WTC11 (cell line): Measurements from ENCODE around the gene GPHA2. TPM values are rescaled to one million over a fixed set of nuclear protein-coding genes. Genes with fewer than 3 reads are reported as not detected.

Experiments used
- ATAC-seq: fragments of 200-7000 bp; cut with Tn5 transposase; 2 replicates; pipeline ENCODE4 v1.10.0; 2021; ENCODE audit warnings: mild to moderate bottlenecking, moderate library complexity
- CTCF ChIA-PET: fragments of 300-600 bp; sonication (Branson Sonifier 250); formaldehyde crosslinking; loops from one replicate; lab custom pipeline; 2021; ENCODE audit warnings: antibody characterized with exemption; lab: Charles Lee
- POLR2A ChIA-PET: fragments of 350-600 bp; sonication (Branson Sonifier 250); formaldehyde crosslinking; loops from one replicate; lab custom pipeline; 2021; ENCODE audit warnings: antibody characterized with exemption; lab: Charles Lee
- DNase-seq: peaks from one replicate; pipeline ENCODE4 v3.0.0; 2021; ENCODE audit warnings: low spot score
- H3K27ac Mint-ChIP-seq: 2 replicates; pipeline ENCODE4 v1.8.0; 2021; ENCODE audit warnings: mixed read lengths
- H3K27me3 Mint-ChIP-seq: 2 replicates; pipeline ENCODE4 v1.8.0; 2021; ENCODE audit warnings: low read depth, mild to moderate bottlenecking, moderate library complexity, mixed read lengths
- H3K36me3 Mint-ChIP-seq: 2 replicates; pipeline ENCODE4 v1.8.0; 2021; ENCODE audit warnings: mixed read lengths
- H3K4me1 Mint-ChIP-seq: 2 replicates; pipeline ENCODE4 v1.8.0; 2022; ENCODE audit warnings: mixed read lengths
- H3K4me3 Mint-ChIP-seq: 2 replicates; pipeline ENCODE4 v1.8.0; 2021; ENCODE audit warnings: mild to moderate bottlenecking, moderate library complexity, mixed read lengths
- H3K9me3 Mint-ChIP-seq: 2 replicates; pipeline ENCODE4 v1.8.0; 2021; ENCODE audit warnings: mixed read lengths
- ATF3 ChIP-seq: sonication (generic); formaldehyde crosslinking; conservative IDR thresholded peaks from 2 replicates; pipeline ENCODE4 v1.8.1; 2022; ENCODE audit warnings: mild to moderate bottlenecking, missing genetic modification reagents
- CBFB ChIP-seq: sonication (generic); formaldehyde crosslinking; IDR thresholded peaks from 2 replicates; pipeline ENCODE4 v1.8.1; 2022; ENCODE audit warnings: mild to moderate bottlenecking, low read depth, missing genetic modification reagents
- CREM ChIP-seq: sonication (generic); formaldehyde crosslinking; IDR thresholded peaks from 2 replicates; pipeline ENCODE4 v1.8.1; 2022; ENCODE audit warnings: mild to moderate bottlenecking, missing genetic modification reagents, moderate library complexity
- GTF2I ChIP-seq: fragments of 250-450 bp; sonication (Bioruptor Pico); conservative IDR thresholded peaks from 2 replicates; pipeline ENCODE4 v1.4.0; 2021; ENCODE audit warnings: mild to moderate bottlenecking
- HMGA2 ChIP-seq: fragments of 250-450 bp; sonication (Bioruptor Pico); IDR thresholded peaks from 2 replicates; pipeline ENCODE4 v1.4.0; 2021; ENCODE audit warnings: mild to moderate bottlenecking, moderate library complexity
- JUN ChIP-seq: sonication (generic); formaldehyde crosslinking; IDR thresholded peaks from 2 replicates; pipeline ENCODE4 v1.8.0; 2023; ENCODE audit warnings: mild to moderate bottlenecking, missing genetic modification reagents
- NFATC4 ChIP-seq: fragments of 250-450 bp; sonication (Bioruptor Pico); IDR thresholded peaks from 2 replicates; pipeline ENCODE4 v1.9.0; 2021; ENCODE audit warnings: mild to moderate bottlenecking
- NFYB ChIP-seq: sonication (generic); formaldehyde crosslinking; conservative IDR thresholded peaks from 2 replicates; pipeline ENCODE4 v1.8.0; 2022; ENCODE audit warnings: low read depth, missing genetic modification reagents
- NR1H2 ChIP-seq: sonication (generic); formaldehyde crosslinking; IDR thresholded peaks from 2 replicates; pipeline ENCODE4 v1.9.0; 2021; ENCODE audit warnings: mild to moderate bottlenecking, moderate library complexity, missing genetic modification reagents
- PRDM15 ChIP-seq: sonication (generic); formaldehyde crosslinking; IDR thresholded peaks from 2 replicates; pipeline ENCODE4 v1.8.0; 2022; ENCODE audit warnings: missing genetic modification reagents
- RORB ChIP-seq: fragments of 250-450 bp; sonication (Bioruptor Pico); IDR thresholded peaks from 2 replicates; pipeline ENCODE4 v1.9.0; 2021; ENCODE audit warnings: mild to moderate bottlenecking
- SMAD4 ChIP-seq: sonication (generic); formaldehyde crosslinking; IDR thresholded peaks from 2 replicates; pipeline ENCODE4 v1.8.0; 2022; ENCODE audit warnings: mild to moderate bottlenecking, missing genetic modification reagents
- STAT6 ChIP-seq: sonication (generic); formaldehyde crosslinking; conservative IDR thresholded peaks from 2 replicates; pipeline ENCODE4 v1.8.1; 2023; ENCODE audit warnings: mild to moderate bottlenecking, low read depth, missing genetic modification reagents, moderate library complexity
- USF1 ChIP-seq: sonication (generic); formaldehyde crosslinking; IDR thresholded peaks from 2 replicates; pipeline ENCODE4 v1.8.0; 2022; ENCODE audit warnings: mild to moderate bottlenecking, missing genetic modification reagents
- ZNF416 ChIP-seq: fragments of 250-450 bp; sonication (Bioruptor Pico); IDR thresholded peaks from 2 replicates; pipeline ENCODE4 v1.9.0; 2021; ENCODE audit warnings: mild to moderate bottlenecking, inconsistent platforms
- total RNA-seq: library from RNA; stranded (reverse); gene quantifications from 3 replicates; pipeline ENCODE4 v1.2.3, GENCODE V29; 2021
- TF ChIP-seq, protein P1 (sequence below): fragments of 250-450 bp; sonication (Bioruptor Pico); conservative IDR thresholded peaks from 2 replicates; pipeline ENCODE4 v1.9.0; 2021; ENCODE audit warnings: mild to moderate bottlenecking
- TF ChIP-seq, protein P2 (sequence below): fragments of 250-450 bp; sonication (Bioruptor Pico); IDR thresholded peaks from 2 replicates; pipeline ENCODE4 v1.9.0; 2021; ENCODE audit warnings: mild to moderate bottlenecking
- TF ChIP-seq, protein P3 (sequence below): fragments of 200-600 bp; IDR thresholded peaks from 2 replicates; pipeline ENCODE4 v1.8.0; 2022; ENCODE audit warnings: antibody characterized with exemption

GPHA2 gene
- total RNA-seq, 1 experiment from 2014 or later = 1.6 TPM

DNA sequence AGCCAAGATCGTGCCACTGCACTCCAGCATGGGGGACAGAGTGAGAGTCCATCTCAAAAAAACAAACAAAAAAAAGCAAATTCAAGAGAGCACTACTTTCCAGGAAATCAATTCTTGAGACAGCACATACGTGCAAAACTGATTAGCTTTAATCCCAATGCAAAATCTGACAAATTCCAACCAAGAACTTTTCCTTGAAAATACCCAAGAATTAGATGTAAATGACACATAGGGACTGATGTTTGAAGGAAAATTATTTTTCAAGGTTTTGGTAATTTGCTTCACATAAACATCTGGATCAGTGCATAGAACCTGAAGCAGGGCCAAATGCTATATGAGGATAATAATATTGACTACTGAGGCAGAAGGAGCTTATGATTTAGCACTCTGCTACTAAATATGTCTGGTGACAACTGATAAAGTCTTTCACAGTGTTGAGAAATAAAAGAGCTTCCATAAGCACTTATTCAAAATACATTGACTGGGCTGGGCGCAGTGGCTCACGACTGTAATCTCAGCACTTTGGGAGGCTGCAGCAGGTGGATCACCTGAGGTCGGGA is 27.5 kb upstream of the GPHA2 start (continued):
- TF ChIP-seq PRDM15 (CRISPR knock-in tag) = no peak

DNA sequence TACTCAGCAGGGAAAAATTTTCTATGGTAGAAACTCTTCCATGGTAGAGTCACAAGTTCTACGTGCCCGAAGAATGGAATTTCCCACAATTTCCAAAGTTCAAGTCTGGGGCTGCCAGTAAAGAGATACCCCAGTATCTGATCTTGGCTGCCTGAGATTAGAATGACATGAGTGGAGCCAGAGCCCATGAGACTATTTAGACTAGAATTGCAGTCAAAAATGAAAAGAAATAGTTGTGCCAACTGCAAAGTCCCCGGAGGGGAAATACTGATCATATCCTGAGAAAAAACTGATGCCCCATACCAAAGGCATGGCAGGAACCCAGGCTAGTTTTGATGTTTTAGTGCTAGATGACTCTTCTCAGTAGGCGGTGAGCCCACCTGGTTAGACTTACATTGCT is 25.0 kb upstream of the GPHA2 start:
- Mint-ChIP-seq H3K9me3 (no peaks in the 10 kb centered on the region), H3K36me3 (no peaks in the 10 kb centered on the region), H3K27ac (no peak overlapping the region), H3K27me3 (peaks cover 7% of the 10 kb centered on the region; the same call in 1 of the 2 replicates), H3K4me3 (no peak overlapping the region), H3K4me1 (no peaks in the 10 kb centered on the region)
- no peak for DNase-seq
- POLR2A ChIA-PET = no interaction called here
- TF ChIP-seq GTF2I = no peak
- no peak for TF ChIP-seq CBFB (CRISPR knock-in tag)
- TF ChIP-seq, protein P1, sequence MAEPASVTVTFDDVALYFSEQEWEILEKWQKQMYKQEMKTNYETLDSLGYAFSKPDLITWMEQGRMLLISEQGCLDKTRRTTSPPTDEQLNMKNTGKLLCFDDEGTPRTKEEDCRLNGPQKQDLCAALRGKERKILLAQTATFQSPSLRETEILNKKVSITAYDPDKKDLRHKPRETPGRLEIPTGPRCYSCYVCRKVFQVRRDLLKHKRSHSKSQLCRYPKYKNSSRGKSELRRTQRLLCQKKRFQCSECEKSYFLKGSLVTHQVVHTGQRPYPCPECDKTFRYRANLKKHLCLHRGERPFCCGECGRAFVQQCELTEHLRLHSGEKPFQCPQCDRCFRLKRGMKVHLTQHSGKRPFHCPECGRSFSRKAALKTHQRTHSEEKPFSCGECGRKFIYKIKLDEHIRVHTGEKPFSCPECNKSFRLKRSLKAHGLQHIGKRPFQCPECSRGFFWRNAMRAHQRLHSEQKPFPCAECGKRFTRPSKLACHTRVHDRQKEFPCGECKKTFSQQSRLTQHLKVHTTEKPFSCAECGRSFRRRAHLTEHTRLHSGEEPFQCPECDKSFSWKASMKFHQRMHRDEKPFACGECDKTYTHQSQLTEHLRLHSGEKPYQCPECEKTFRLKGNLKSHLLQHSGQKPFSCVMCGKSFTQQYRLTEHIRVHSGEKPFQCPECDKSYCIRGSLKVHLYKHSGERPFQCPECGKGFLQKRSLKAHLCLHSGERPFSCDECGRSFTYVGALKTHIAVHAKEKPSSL (CRISPR knock-in tag) = no peak
- TF ChIP-seq ZNF416 (CRISPR knock-in tag) = no peak
- no peak for TF ChIP-seq NFATC4 (CRISPR knock-in tag)
- no peak for TF ChIP-seq STAT6
- no peak for ATAC-seq
- CTCF ChIA-PET = no interaction called here

GRCh38 chr11:64959498-64959897 is 23.8 kb upstream of the GPHA2 start:
- no peak for DNase-seq
- Mint-ChIP-seq H3K27me3 (peaks cover 10% of the 10 kb centered on the region; the same call in 1 of the 2 replicates), H3K4me3 (no peak overlapping the region), H3K36me3 (no peaks in the 10 kb centered on the region), H3K4me1 (no peaks in the 10 kb centered on the region), H3K9me3 (no peaks in the 10 kb centered on the region), H3K27ac (no peak overlapping the region)
- ChIA-PET POLR2A (no interaction called here), CTCF (no interaction called here)
- no peak for ATAC-seq
- TF ChIP-seq HMGA2 (CRISPR knock-in tag) (no peak), JUN (CRISPR knock-in tag) (no peak), SMAD4 (CRISPR knock-in tag) (no peak), ZNF416 (CRISPR knock-in tag) (no peak), CREM (no peak), ATF3 (no peak), NR1H2 (CRISPR knock-in tag) (no peak), NFYB (CRISPR knock-in tag) (no peak), USF1 (no peak), RORB (CRISPR knock-in tag) (no peak)
- TF ChIP-seq, protein P2, sequence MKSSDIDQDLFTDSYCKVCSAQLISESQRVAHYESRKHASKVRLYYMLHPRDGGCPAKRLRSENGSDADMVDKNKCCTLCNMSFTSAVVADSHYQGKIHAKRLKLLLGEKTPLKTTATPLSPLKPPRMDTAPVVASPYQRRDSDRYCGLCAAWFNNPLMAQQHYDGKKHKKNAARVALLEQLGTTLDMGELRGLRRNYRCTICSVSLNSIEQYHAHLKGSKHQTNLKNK (CRISPR knock-in tag) = no peak
- TF ChIP-seq, protein P1 (CRISPR knock-in tag) = no peak
- TF ChIP-seq, protein P3, sequence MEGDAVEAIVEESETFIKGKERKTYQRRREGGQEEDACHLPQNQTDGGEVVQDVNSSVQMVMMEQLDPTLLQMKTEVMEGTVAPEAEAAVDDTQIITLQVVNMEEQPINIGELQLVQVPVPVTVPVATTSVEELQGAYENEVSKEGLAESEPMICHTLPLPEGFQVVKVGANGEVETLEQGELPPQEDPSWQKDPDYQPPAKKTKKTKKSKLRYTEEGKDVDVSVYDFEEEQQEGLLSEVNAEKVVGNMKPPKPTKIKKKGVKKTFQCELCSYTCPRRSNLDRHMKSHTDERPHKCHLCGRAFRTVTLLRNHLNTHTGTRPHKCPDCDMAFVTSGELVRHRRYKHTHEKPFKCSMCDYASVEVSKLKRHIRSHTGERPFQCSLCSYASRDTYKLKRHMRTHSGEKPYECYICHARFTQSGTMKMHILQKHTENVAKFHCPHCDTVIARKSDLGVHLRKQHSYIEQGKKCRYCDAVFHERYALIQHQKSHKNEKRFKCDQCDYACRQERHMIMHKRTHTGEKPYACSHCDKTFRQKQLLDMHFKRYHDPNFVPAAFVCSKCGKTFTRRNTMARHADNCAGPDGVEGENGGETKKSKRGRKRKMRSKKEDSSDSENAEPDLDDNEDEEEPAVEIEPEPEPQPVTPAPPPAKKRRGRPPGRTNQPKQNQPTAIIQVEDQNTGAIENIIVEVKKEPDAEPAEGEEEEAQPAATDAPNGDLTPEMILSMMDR = no peak
